Measurements from ENCODE around the gene SLC18A3.

The SLC18A3 gene

DNA sequence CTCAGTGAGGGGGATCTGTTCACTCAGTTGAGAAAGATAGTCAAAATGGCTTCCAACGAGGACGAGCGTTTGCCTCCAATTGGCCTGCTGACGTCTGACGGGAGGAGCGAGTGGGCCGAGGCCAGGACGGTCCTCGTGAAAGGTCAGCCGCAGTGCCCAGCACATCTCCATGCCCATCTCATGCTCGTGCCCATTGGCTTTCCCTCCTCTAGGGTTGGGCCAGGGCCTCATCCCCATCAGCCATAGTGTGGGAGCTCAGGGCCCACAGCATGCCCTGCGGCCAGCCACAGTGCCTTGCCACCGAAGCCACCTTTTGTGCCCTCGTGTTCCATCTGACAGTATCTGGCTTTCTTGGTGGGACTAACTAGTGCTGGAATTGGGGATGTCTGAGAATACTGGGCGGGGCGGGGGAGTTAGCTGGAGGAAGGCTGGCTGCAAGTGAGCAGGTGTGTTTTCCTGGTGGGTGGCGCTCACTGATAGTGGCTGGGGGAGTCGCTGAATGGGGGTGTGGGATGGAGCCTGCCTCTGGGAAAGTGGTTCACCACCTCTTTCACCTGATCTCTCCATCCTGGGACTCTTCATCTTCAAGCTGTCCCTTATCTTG is 17.6 kb downstream of the SLC18A3 start:
- no peak for DNase-seq (ENCODE audit: low read depth)

DNA sequence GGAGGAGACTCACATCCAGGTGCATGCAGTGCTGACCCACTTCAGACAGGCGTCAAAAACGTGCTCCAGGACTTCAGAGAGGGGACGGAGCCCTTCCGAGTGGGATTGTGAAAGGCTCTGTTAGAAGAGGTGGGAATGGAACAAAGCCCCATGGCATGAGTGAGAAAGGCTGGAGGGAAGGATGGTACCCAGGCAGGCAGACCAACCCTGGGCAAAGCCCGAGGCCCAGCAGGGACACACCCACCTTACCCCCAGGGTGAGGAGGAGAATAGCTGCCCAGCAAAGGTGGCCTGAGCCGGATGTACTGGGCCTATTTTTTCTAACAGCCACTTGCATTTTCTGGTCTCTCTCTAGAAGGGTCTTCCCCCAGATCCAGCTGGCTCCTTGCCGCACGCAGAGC is 18.5 kb downstream of the SLC18A3 start:
- no peak for DNase-seq (ENCODE audit: low read depth)

DNA sequence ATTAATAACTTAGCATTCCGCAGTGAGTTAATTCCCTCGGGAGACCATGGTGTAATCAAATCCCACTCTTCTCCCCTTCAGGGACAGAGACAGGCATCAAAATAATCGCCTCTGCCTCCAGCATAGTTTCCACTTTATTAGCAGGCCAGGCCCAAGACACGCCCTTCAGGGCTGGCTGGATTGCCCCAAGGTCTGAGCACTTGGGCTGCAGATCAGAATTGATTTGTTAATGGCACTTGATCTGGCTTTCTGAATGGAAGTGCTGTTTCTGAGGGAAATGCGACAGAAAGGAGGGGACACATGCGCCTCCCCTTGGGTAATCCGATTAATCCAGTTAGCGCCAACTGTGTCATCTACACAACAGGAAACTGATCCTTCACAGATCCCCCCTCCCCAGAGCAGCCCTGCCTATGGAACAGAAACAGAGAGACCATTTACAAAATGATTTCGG is 19.3 kb downstream of the SLC18A3 start:
- DNase-seq (ENCODE audit: low read depth), result no peak

DNA sequence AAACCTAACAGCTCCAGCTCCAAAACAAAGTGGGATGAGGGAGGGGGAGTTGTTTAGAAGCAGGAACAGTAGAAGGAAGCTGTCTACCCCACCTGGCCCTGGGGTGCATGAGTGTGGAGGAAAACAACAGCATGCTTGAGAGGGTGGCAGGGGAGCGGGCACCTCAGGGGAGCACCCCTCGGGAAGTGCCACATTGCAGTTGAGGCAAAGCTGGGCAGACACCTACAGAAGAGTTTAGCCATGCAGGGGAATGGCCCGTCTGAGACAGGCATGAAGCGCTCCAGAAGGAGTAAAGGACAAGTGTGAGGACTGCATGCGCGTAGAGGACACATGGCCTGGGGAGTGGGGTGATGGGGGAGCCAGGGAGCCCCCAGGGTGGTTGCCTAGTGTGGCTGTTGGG is 21.9 kb downstream of the SLC18A3 start:
- DNase-seq (ENCODE audit: low read depth), result no peak

DNA sequence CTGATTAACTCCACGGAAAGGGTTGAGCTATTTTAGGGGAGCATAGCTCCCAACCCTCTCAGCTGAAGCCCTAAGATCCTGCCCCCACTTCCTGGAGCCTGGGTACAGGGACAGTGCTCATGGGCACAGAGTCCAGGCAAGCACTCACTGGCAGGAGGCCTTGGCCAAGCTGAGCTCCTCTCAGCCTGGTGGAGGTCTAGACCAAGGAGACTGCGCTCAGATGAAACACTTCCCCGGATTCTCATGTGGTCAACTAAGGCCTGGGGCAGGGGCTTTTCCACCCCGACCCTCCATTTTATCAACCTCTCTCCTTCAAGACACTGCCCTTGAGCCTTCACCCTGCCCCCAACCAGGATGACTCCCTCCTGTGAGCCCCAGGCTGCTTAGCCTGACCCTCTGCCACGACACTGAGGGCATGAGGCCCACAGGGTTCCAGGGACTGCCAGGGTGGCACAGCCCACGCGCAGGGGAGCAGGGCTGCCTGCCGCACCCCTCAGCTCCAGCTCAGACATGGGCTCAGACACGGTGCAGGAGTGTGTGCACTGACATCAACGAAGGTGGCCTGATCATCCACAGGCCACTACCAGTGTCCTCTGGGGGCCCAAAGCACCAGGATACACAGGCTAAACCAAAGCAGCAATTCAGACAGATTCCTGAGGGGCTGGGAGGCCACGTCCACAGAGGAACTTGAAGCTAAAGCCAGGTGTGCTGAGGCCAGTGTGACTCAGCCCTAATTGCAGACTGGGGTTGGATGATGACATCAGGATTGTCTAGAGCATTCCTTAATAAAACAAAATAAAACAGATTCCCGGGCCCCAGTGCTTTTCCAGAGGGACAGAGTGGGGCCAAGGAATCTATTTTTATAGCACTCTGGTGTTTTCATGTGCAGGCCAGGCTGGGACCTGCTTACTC is 22.6 kb downstream of the SLC18A3 start:
- DNase-seq (ENCODE audit: low read depth), result no peak

DNA sequence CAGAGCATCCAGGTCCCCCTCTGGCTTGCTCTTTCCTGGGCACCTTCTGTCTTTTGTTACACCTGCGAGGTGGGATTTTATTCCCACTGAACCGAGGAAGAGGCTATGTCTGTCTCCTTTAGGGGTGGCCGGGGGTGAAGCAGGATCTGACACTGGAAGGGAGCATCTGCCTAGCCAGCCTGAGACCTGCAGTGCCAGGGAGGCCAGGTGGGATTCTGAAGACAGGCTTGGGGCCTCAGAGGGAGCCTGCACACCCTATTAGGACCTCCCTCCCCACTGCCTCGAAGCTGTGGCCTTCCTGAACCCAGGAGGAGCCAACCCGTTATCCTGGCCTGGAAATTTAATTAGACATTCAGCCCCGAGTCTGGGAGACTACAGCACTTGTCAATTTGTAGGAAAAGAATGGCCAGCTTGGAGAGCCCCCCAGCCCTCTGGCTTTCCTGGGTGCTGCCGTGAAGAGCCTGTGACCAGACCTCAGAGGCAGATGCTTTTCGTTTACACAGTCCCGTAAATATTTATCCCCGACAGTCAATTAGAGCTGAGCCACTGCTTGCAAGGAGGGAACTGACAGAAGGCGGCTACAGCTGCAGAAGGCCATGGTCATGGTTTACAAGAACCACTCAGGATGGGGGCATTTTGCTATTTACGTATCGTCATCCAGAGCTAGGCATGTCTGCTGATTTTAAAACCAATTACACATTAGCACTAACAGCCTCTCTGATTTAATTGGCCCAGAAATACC is 23.4 kb downstream of the SLC18A3 start:
- no peak for DNase-seq (ENCODE audit: low read depth)

DNA sequence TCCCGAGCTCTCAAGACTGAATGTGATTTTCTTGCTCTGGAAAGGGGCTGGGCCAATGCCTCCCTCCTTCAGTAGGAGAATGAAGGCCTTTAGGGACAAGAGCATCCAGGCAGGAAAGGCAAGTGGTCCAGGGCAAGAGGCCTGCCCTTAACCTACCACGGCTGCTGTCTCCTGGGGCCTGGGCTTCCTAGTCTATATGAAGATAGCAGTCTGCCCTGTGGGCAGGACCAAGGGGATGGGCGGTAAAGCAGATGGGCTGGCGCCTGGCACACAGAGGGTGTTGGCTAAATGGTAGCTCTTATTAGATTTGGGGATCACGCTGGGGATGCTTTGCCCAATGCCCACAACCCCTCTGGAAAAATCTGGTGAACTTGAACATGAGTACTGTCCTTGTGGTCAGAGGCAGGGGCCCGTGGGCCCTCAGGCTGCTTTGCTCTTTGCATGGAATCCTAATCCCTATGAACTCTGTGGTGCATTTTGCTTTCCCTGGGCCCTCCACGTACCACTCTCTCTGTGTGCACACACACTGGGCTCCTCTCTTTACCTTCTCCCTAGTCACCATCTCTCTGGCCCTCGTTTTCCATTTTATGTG is 24.1 kb downstream of the SLC18A3 start:
- no peak for DNase-seq (ENCODE audit: low read depth)

DNA sequence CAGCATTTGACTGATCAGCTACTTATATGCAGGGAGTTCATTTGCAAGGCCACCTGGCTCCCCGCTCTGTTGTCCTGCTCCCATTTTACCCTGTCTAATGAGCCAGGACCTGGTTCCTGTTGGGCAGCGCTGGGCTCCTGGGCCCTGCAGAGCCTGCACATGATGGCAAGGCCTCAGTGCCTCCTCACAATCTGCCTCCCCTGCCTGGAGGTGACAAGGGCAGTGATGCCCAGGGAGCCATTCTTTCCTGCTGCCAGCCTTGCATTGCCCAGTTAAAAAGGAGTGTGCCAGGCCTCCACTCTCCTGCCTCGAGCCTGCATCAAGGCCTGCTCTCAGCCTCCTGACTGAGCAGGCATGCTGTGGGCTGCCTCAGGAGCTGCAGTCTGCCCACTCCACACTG is 32.2 kb downstream of the SLC18A3 start:
- DNase-seq (ENCODE audit: low read depth), result no peak

DNA sequence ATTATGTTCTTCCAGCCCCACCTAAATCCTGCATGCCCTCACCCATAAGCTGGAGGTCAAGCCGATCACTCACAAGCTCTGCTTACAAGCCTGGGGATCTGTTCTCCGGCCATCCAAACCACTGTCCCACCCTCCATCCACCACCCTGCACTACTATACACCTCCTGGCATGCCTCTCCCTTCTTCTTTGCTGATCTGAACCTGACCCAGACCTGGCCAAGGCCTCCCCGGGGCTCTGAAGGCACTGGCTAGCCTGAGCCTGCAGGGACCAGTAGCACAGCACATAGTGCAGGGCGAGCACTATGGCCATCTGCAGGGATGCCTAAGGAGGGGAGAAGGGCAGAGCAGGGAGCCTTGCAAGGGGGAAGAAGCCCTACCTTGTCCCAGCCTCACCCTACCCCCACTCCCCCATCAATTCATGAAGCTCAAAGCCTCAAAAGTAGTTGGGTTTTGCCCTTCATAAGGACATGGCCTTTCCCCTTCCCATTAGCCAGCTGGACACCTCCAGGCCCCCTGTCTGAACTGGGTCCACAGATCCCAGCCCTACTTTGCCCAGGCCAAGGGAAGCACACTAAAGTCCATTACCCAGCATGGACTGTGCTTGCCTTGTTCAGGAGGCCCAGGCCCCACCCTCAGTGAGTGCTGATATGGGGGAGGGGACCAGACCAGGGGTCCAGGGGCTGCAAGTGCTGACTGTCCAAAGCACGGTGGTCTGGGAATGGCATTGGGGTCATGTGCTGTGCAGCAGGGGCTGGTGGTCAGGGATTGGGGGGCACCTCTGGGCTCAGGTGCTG is 33.3 kb downstream of the SLC18A3 start:
- no peak for DNase-seq (ENCODE audit: low read depth)

DNA sequence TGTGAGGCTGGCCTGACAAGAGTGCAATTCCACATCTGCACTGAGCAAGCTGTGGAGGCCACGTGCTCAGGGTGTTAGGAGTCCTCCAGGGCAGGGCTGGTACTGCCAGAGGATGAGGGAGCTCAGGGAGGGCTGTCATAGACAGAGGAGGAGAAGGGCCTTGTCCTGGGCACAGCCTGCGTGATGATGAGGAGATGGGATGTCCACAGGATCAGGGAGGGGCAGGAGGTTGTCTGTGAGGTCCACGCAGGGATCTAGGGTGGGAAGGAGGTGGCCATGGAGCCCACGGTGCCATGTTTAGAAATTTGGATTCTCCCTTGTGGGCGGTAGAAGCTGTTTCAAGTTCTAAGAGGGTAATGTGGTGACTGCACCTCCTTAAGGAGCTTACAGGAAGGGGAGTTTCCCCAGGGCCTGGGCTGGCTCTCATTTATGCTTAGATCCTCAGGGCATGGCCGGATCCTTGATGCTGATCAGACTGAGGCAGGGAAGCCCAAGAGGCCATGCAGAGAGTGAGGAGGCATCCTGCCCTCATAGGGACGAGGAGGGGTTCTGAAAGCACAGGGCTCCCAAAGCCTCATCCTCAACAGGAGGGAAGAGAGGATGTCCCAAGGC is 34.0 kb downstream of the SLC18A3 start:
- DNase-seq (ENCODE audit: low read depth), result no peak

DNA sequence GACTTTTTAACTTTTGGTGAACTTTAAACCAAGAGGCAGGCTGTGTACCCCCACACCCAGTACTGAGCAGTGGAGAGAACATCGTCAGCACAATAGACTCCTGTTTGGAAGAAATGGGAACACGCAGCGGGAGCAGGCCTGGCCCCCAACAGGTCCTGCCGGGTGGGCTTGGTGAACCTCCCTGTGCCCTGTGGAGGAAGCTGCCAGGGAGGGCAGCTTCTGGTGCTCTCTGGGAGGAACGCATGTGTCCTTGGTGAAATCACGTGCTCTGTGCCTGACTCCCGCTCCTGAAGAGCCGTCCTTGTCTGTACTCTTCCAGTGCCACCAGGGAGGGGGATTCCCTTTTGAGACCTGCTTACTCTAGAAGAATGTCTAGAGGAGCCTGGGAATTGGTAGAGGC is 35.3 kb downstream of the SLC18A3 start:
- no peak for DNase-seq (ENCODE audit: low read depth)

DNA sequence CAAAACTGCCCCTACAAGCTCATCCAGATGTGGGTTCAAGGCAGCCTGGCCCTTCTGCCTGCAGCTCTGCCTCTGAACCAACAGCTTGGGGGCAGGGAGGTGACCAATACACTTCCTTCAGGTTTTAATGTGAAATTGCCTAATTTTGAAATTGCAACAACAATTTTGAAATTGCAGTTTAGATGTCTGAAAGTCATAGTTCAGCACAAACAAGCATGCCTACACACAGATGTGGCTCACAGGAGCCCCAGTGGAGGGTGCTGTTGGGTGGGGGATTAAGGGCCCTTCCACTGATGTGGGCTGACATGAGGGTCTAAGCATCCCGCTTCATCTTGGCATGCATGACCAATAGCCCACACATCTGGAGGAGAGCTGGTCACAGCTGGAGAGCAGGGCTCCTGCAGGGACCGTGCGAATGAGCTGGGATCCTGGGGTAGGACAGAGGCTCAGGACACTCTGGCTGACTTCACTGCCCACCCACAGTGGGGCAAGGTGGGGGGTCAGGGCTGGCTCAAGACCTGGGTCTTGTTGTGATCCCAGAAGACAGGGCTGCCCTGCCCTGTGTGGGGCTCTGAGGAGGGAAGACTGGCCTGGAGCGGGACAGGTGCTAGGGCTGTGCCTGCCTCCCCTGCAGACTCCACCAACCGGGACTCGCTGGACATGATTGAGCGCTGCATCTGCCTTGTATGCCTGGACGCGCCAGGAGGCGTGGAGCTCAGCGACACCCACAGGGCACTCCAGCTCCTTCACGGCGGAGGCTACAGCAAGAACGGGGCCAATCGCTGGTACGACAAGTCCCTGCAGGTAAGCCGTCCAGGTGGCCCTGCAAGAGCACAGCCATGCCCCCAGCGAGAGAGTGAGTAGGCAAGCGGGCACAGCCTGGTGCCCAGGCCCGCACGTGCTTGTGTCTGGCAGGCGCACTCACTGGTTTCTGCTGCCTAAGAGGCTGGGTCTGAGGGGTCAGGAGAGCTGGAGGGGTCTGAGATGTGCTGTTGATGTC is 36.1 kb downstream of the SLC18A3 start:
- DNase-seq (ENCODE audit: low read depth), result no peak

DNA sequence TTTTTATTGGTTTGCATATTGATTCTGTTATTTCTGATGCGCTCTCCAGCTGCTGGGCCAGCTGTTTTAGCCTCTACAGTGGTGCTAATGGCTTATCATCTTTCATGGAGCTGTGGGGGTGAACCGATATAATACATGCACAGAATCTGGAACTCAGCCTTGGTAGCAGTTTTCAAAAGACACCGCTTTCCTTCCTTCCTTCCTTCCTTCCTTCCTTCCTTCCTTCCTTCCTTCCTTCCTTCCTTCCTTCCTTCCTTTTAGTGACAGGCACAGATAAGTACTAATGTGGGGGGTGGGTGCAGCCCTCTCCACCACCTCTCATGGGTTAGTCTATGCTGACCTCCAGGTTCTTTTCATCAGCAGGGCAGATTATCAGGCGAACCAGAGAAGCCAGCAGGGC is 37.4 kb downstream of the SLC18A3 start:
- DNase-seq (ENCODE audit: low read depth), result no peak

DNA sequence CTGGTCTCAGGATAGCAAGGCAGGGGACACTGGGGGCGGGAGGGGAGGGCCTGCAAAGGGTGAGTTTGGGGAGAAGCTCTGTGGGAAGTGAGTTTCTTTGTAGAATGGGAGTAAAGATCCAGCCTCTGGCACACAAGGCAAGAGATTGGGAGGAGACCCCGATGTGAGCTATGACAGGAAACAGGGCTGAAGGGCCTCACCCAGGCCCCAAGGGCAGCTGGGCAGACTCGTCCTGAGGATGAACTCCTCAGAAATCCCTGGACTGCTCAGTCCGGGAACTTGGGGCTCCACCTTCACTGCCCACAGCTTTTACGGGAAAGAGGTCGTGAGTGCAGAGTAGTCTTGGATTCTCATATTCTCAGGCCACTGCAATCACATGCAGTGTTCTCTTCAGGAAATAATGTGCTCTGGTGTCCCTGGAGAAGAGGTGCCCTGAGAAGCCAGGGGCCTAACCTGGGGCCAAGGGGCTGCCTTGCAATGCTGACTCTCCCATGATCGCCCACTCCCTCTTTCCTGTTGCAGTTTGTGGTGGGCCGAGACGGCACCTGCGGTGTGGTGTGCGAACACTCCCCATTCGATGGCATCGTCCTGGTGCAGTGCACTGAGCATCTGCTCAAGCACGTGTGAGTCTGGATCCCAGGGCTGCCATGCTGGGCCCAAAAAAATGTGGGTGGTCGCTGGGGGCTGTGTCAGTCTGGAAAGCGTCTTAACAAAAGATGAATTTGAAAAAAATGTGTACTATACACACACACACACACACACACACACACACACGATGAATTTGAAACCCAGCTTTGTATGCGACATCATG is 38.1 kb downstream of the SLC18A3 start:
- no peak for DNase-seq (ENCODE audit: low read depth)

DNA sequence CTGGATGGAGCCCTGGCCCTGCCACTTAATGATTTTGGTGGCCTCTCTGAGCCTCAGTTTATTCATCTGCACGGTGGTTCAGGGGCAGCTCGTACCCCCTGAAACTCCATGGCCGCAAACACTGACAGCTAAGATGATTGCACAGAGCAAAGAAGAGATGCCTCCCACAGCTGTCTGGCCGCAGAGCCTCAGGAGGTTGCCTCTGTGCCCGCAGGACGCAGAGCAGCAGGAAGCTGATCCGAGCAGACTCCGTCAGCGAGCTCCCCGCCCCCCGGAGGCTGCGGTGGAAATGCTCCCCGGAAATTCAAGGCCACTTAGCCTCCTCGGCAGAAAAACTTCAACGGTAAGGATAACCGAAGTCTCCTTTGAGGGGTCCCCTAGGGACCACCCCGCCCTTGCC is 39.2 kb downstream of the SLC18A3 start:
- no peak for DNase-seq (ENCODE audit: low read depth)

DNA sequence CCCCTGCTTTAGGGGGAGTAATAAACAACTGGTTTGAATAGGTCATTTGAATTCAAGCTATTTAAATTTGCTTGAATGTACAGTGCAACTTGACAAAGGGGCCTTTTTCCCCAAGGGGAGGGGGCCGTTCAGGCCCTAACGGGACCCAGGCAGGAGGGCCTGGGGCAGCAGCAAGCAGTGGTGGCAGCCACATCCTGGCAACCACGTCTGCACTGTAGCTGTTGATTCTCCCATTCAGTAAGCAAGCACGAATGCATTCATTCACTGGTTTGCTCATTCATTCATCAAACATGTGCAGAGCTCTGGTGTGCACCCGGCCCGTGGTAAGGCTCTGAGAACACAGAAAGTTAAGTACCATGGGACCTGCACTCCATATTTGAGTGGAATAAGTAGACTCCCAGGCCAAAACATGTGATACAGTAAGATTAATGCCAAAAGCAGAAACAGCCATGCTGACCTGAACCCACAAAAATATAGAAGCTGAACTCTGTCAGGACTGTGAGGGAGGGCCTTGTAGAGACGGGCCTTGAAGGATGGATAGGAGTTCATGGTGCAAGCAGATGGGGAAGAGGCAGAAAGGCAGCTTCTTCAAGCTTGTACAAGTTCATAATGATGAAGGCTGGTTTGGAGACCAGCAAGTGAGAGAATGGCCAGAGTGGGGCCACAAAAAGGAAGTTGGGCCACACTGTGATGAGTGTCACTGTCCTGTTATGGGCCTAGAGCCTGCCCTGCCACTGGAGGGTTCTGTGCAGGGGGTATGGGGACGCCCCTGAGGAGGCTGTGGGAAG is 40.0 kb downstream of the SLC18A3 start:
- DNase-seq (ENCODE audit: low read depth), result no peak

DNA sequence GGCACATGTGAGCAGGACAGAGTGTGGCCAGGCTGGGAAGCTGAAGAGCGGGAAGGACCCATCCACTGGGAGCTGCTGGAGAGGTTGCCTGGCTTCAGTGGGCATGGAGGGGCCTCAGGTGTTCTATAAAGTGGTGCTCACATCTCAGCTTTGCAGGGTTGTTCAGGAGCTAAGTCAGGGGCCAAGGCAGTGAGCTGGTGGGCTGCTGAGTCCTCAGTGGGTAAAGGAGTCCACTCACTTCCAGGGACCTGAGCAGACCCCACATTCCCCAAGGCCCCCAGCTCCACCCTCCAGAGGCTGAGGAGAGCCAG is 40.6 kb downstream of the SLC18A3 start:
- DNase-seq (ENCODE audit: low read depth), result no peak

DNA sequence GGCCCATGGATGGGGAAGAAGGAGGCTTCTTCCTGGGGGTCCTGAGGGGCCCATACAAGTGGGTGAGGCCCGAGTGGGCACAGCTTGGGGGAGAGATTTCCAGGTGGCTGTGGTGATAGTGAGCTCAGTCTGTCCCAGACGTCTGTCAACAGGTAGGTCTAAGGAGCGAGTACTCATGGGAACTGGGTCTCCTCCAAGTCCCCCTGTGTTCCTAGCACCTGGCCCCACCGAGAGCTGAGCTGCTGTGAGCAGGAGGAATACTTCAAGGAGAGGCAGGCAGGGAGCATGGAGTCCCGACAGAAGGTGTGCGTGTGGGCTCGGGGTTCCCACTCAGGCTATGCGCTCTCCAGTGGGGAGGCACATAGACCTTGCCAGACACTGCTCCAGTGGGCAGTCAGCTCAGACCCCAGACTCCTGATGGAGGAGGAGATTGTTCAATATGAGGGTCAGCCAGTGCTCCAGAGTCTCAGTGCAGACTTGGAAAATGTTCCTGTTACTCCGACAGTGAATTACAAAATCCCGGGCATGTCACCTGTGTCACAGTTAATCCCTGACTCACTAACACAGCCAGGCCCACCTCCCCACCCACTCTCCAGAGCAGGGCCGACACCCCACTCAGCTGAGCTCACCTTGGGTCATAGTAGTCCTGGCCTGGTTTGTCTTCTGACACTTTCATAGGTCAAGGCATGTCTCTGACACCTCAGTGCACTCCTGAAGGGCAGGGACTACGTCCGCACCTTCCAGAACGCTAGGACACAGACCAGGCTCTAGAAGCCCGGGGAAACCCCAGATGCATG is 41.1 kb downstream of the SLC18A3 start:
- DNase-seq (ENCODE audit: low read depth), result no peak
